ENCODE results near the gene IL12RB2.

DNA sequence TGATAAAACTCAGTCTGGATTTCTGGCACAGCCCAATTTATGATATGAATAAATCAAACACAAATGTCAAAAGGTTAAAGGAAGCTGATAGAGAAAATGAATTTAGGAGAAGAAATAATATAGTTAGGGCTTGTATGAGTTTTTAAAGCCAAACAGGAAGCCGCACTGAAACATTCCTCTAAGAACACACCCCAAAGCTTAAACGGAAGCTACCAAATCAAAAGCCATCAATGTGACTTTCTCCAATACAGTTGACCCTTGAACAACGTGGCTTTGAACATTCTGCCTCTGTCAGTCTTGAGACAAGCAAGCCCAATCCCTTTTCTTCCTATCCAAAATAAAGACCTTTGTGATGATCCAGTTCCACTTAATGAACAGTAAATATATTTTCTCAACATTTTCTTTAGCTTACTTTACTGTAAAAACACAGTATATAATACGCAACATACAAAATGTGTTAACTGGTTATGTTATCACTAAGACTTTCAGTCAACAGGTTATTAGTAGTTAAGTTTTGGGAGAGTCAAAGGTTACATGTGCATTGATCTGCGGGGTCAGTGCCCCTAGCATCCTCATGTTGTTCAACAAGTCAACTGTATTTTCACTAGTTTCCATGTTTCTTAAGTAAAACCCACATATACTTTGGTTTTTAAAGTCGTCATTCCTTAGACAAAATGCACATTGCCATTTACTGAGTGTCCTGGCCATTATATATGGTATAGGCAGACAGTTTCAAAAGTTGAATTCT, 111.3 kb downstream of the IL12RB2 start:
- TF ChIP-seq, protein P1, sequence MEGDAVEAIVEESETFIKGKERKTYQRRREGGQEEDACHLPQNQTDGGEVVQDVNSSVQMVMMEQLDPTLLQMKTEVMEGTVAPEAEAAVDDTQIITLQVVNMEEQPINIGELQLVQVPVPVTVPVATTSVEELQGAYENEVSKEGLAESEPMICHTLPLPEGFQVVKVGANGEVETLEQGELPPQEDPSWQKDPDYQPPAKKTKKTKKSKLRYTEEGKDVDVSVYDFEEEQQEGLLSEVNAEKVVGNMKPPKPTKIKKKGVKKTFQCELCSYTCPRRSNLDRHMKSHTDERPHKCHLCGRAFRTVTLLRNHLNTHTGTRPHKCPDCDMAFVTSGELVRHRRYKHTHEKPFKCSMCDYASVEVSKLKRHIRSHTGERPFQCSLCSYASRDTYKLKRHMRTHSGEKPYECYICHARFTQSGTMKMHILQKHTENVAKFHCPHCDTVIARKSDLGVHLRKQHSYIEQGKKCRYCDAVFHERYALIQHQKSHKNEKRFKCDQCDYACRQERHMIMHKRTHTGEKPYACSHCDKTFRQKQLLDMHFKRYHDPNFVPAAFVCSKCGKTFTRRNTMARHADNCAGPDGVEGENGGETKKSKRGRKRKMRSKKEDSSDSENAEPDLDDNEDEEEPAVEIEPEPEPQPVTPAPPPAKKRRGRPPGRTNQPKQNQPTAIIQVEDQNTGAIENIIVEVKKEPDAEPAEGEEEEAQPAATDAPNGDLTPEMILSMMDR (IDR thresholded peaks at IDR 0.05), result no peak
- no peak for TF ChIP-seq ZFX (IDR thresholded peaks at IDR 0.05; ENCODE audit: borderline replicate concordance)
